A549 (cell line): ENCODE data around the gene C2CD2. TPM values are rescaled to one million over a fixed set of nuclear protein-coding genes. Genes with fewer than 3 reads are reported as not detected.

Experiments used
- ATAC-seq, 2 experiments: fragments of 200-7000 bp in 1 of 2; fragments of >200 bp in 1 of 2; cut with Nextera tagmentation in 1 of 2; cut with Tn5 transposase in 1 of 2; 3 replicates each; pipeline versions ENCODE4 v1.8.0 to v1.9.1; 2018 to 2020; ENCODE audit warnings: mild to moderate bottlenecking in 1 of 2, moderate library complexity in 1 of 2
- CTCF ChIA-PET: fragments of 300-600 bp; sonication (Branson Sonifier 250); formaldehyde crosslinking; extraction: SDS; loops from one replicate; lab custom pipeline; 2021; ENCODE audit warnings: antibody characterized with exemption, inconsistent platforms; lab: Yijun Ruan, JAX
- POLR2A ChIA-PET: fragments of 350-600 bp; formaldehyde crosslinking; extraction: SDS; loops from one replicate; lab custom pipeline; 2021; ENCODE audit warnings: antibody characterized with exemption, inconsistent platforms; lab: Yijun Ruan, JAX
- DNase-seq, 2 experiments: peaks; one replicate each; pipeline versions ENCODE4 v3.0.0 to v3.0.0-alpha.2; 2011 to 2016; ENCODE audit warnings: low read depth in 1 of 2, low spot score in 1 of 2
- FAIRE-seq: peaks from 2 replicates; lab custom pipeline; 2011; peaks lifted over from hg19 to GRCh38; lab: Jason Lieb, UNC
- H3K27ac ChIP-seq, 2 experiments: fragments of >200 bp; sonication (Bioruptor Twin); formaldehyde crosslinking; 3 replicates each; pipeline ENCODE4 v1.5.1; 2016 to 2017
- H3K4me1 ChIP-seq: fragments of >200 bp; sonication (Bioruptor Twin); formaldehyde crosslinking; 3 replicates; pipeline ENCODE4 v1.6.1; 2016
- H3K4me2 ChIP-seq: fragments of >200 bp; sonication (Bioruptor Twin); formaldehyde crosslinking; 3 replicates; pipeline ENCODE4 v1.6.1; 2016
- H3K4me3 ChIP-seq: fragments of >200 bp; sonication (Bioruptor Twin); formaldehyde crosslinking; 3 replicates; pipeline ENCODE4 v1.5.1; 2016
- H3K9me3 ChIP-seq: fragments of >200 bp; sonication (Bioruptor Twin); formaldehyde crosslinking; 3 replicates; pipeline ENCODE4 v1.6.1; 2016
- BHLHE40 ChIP-seq: IDR thresholded peaks from 2 replicates; pipeline ENCODE4 v1.6.1; 2012; ENCODE audit warnings: low read depth, low read length, inconsistent platforms
- CEBPB ChIP-seq, 2 experiments: fragments of >200 bp in 1 of 2; sonication (Bioruptor Twin) in 1 of 2; formaldehyde crosslinking in 1 of 2; IDR thresholded peaks; 2 replicates each; pipeline ENCODE4 v1.6.1; 2012 to 2016
- CHD4 ChIP-seq: fragments of 200-600 bp; sonication (generic); IDR thresholded peaks from 2 replicates; pipeline ENCODE4 v1.6.1; 2016; ENCODE audit warnings: antibody characterized with exemption, mild to moderate bottlenecking, borderline replicate concordance
- HOXB13 ChIP-seq: fragments of 250-450 bp; sonication (Bioruptor Pico); IDR thresholded peaks from 2 replicates; pipeline ENCODE4 v1.5.0; 2020; ENCODE audit warnings: low read depth, mild to moderate bottlenecking, moderate library complexity
- KDM5A ChIP-seq: fragments of 200-600 bp; sonication (generic); IDR thresholded peaks from 2 replicates; pipeline ENCODE4 v1.6.1; 2016; ENCODE audit warnings: antibody characterized with exemption, mild to moderate bottlenecking
- NFE2L2 ChIP-seq: fragments of 150-350 bp; conservative IDR thresholded peaks from 2 replicates; pipeline ENCODE4 v1.6.1; 2014; ENCODE audit warnings: low read length
- TFCP2L1 ChIP-seq: fragments of 250-450 bp; sonication (Bioruptor Pico); IDR thresholded peaks from 2 replicates; pipeline ENCODE4 v1.5.0; 2021; ENCODE audit warnings: mild to moderate bottlenecking
- WGBS: methylation state at CpG from one replicate; pipeline ENCODE4 v1.1.6; 2017; ENCODE audit errors: missing lambda C conversion rate; 5-methylcytosine and 5-hydroxymethylcytosine counted together
- polyA plus RNA-seq, 4 experiments: library from polyadenylated mRNA; depleted of rRNA in 3 of 4; stranded (reverse); fragments of >200 nt; fragmentation: RNase III in 1 of 4; extraction: RNeasy Plus Mini Kit Qiagen cat#74134 plus additional on column Dnase treatment in 1 of 4; gene quantifications; 2 replicates in 3 of 4; 3 replicates in 1 of 4; pipeline ENCODE4 v1.2.3, GENCODE V29; 2011 to 2017
- small RNA-seq, 6 experiments: library from RNA; depleted of rRNA; stranded (forward); fragments of <200 nt; gene quantifications; one replicate each; pipeline ENCODE3, GENCODE V24; 2012
- TF ChIP-seq, protein P1 (sequence below): IDR thresholded peaks from 2 replicates; pipeline ENCODE4 v1.6.1; 2012; ENCODE audit warnings: low read depth, borderline replicate concordance
- TF ChIP-seq, protein P2 (sequence below): fragments of 250-450 bp; sonication (Bioruptor Pico); IDR thresholded peaks from 2 replicates; pipeline ENCODE4 v1.5.0; 2021; ENCODE audit warnings: mild to moderate bottlenecking, moderate library complexity, borderline replicate concordance
- TF ChIP-seq, protein P3 (sequence below): IDR thresholded peaks from 2 replicates; pipeline ENCODE4 v1.6.1; 2012
- TF ChIP-seq, protein P4 (sequence below): fragments of 450-650 bp; IDR thresholded peaks from 2 replicates; pipeline ENCODE4 v1.6.1; 2014; ENCODE audit warnings: antibody characterized with exemption
- TF ChIP-seq, protein P5 (sequence below): fragments of 250-450 bp; sonication (Bioruptor Pico); IDR thresholded peaks from 2 replicates; pipeline ENCODE4 v1.5.0; 2020; ENCODE audit warnings: low read depth, mild to moderate bottlenecking, moderate library complexity

Gene C2CD2
- polyA plus RNA-seq, 2 of the 4 experiments (the other 2 are of a cell fraction): 7.0 to 13.5 TPM

DNA sequence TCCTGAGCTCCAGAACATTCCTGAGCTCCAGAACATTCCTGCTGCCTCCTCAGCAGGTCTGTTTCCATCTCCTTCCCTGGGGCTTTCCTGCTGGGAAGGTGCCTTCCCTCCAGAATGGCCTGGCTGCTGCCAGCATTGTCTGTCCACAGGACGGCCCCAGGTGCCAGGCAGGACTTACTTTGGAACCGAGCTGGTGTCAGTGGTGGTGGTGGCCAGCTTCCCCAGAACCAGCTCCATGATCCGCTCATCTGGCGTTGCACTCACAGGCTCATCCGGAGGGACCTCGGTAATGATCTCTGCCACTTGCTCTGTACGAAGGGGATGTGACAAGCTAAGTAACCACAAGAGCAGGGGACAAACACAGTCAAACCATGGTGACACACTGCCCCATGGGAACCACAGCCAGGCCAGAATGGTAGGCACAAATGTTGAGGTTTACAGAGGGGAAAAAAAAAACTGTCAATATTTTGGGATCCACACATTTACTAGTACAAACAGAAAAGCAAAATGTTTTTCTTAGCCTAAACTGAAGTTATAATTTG, 116.0 kb downstream of the C2CD2 start (continued):
- TF ChIP-seq, protein P1, sequence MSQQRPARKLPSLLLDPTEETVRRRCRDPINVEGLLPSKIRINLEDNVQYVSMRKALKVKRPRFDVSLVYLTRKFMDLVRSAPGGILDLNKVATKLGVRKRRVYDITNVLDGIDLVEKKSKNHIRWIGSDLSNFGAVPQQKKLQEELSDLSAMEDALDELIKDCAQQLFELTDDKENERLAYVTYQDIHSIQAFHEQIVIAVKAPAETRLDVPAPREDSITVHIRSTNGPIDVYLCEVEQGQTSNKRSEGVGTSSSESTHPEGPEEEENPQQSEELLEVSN: no peak
- TF ChIP-seq CHD4: no peak
- TF ChIP-seq, protein P2, sequence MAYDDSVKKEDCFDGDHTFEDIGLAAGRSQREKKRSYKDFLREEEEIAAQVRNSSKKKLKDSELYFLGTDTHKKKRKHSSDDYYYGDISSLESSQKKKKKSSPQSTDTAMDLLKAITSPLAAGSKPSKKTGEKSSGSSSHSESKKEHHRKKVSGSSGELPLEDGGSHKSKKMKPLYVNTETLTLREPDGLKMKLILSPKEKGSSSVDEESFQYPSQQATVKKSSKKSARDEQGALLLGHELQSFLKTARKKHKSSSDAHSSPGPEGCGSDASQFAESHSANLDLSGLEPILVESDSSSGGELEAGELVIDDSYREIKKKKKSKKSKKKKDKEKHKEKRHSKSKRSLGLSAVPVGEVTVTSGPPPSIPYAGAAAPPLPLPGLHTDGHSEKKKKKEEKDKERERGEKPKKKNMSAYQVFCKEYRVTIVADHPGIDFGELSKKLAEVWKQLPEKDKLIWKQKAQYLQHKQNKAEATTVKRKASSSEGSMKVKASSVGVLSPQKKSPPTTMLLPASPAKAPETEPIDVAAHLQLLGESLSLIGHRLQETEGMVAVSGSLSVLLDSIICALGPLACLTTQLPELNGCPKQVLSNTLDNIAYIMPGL: no peak
- TF ChIP-seq HOXB13 (CRISPR knock-in tag): no peak

DNA sequence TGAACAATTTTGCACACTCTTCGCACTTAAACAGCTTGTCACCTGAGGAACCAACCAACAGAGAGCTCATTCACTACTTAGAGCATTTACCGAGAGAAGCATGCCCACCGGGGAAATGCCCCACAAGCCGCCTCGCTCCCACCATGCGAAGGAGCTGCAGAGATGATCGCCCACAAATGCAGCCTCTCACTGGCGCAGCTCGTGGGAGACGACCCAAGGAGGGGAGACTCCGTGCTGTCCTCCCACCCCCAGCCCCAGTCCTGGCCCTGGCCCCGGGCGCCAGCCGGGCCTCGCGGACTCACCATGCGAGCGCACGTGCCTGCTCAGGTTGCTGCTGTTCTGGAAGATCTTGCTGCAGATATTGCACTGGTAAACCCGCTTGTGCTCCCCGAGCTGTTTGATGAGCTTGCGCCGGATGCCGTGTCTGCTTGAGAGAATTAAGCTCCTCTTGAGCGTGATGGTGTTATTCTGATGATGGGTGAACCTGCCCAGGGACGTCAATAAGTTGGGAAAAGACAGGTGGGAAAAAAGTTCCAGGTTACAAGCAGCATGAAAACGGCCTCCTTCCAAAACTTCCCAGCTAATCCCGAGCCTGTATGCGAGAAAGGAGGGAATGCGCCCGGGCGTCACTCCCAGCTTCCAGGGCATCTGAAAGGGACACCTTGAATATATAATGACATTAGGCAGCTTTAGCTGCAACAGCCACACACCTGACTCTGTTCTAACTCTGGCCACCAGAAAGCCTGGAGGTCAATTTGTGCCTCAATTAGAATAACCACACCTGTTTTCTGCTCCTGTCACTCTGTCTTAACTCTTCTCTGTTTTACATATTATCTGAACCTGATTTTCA, 117.4 kb downstream of the C2CD2 start:
- DNase-seq (no peak), FAIRE-seq (no peak), ATAC-seq (no peak)
- no peak for TF ChIP-seq CEBPB (IDR thresholded peaks at IDR 0.05)
- TF ChIP-seq, protein P3, sequence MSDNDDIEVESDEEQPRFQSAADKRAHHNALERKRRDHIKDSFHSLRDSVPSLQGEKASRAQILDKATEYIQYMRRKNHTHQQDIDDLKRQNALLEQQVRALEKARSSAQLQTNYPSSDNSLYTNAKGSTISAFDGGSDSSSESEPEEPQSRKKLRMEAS: no peak
- TF ChIP-seq, protein P4, sequence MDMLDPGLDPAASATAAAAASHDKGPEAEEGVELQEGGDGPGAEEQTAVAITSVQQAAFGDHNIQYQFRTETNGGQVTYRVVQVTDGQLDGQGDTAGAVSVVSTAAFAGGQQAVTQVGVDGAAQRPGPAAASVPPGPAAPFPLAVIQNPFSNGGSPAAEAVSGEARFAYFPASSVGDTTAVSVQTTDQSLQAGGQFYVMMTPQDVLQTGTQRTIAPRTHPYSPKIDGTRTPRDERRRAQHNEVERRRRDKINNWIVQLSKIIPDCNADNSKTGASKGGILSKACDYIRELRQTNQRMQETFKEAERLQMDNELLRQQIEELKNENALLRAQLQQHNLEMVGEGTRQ: no peak
- WGBS: 94% methylated on average over 21 of the region's 32 CpGs
- Histone ChIP-seq H3K27ac (no peak overlapping the region), H3K4me2 (no peak overlapping the region), H3K4me3 (no peak overlapping the region), H3K9me3 (peaks cover 5% of the 10 kb centered on the region; the same call in 1 of the 3 replicates), H3K4me1 (no peaks in the 10 kb centered on the region)
- ChIA-PET POLR2A (no interaction called here), CTCF (interaction anchor here (0.8 to 1.6 kb wide), 3 partner anchors 20 to 224 kb away, joined by 3 to 8 read pairs (median 3); no protein-coding TSS in a partner anchor)

DNA sequence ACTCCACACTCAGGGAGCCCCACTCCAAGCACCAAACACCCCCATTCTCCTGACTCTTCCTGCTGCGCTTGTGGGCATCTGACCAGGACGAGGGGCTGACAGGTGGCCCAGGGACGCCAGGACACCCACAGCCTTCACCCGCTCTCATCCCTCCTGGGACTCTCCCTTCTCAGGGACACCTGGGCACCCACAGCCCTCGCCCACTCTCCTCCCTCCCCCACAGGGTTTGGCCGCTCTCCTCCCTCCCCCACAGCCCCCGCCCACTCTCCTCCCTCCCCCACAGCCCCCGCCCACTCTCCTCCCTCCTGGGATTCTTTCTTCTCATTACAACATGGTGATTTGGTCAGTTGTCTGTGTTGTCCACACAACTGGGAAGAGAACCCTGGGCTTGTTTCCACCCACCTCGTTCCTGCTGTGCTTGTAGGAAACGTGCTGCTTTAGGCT, 118.1 kb downstream of the C2CD2 start:
- Histone ChIP-seq H3K27ac (no peak overlapping the region), H3K9me3 (no peaks in the 10 kb centered on the region), H3K4me3 (no peak overlapping the region), H3K4me1 (no peaks in the 10 kb centered on the region), H3K4me2 (no peak overlapping the region)
- DNase-seq: no peak
- ATAC-seq: no peak
- 93% methylated on average over 7 of the region's 10 CpGs for WGBS
- ChIA-PET POLR2A (no interaction called here), CTCF (interaction anchor here (0.8 to 1.3 kb wide), 2 partner anchors 19 to 97 kb away, joined by 3 read pairs; no protein-coding TSS in a partner anchor)
- no peak for FAIRE-seq
- TF ChIP-seq NFE2L2: no peak
- TF ChIP-seq, protein P5, sequence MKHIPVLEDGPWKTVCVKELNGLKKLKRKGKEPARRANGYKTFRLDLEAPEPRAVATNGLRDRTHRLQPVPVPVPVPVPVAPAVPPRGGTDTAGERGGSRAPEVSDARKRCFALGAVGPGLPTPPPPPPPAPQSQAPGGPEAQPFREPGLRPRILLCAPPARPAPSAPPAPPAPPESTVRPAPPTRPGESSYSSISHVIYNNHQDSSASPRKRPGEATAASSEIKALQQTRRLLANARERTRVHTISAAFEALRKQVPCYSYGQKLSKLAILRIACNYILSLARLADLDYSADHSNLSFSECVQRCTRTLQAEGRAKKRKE: no peak
- no peak for TF ChIP-seq KDM5A
- no peak for TF ChIP-seq BHLHE40
- no peak for TF ChIP-seq TFCP2L1

Small RNA genes within 50 kb of the gene (small RNA-seq; reads per million reads assigned to genes)
- 0 to 0.43 (median 0) reads per million in 6 experiments for gene RF00334

Other genes starting within 250 kb of the C2CD2 start
- gene RIPK4, start 187.0 kb downstream of the C2CD2 start, polyA plus RNA-seq (2011; rRNA removed): 3.0 and 3.3 TPM in 2 replicates
- gene RIPK4, start 187.0 kb downstream of the C2CD2 start, polyA plus RNA-seq (2017; fragmentation: RNase III; extraction: RNeasy Plus Mini Kit Qiagen cat#74134 plus additional on column Dnase treatment): 5.1 to 6.4 TPM (median 5.7 TPM) in 3 replicates
- gene PRDM15, start 74.7 kb downstream of the C2CD2 start, polyA plus RNA-seq (2011; rRNA removed): 6.1 and 7.6 TPM in 2 replicates
- 4.3 to 4.6 TPM (median 4.5 TPM) in 3 replicates for gene PRDM15, start 74.7 kb downstream of the C2CD2 start, polyA plus RNA-seq (2017; fragmentation: RNase III; extraction: RNeasy Plus Mini Kit Qiagen cat#74134 plus additional on column Dnase treatment)
- 12.4 and 13.1 TPM in 2 replicates for gene ZBTB21, start 56.3 kb upstream of the C2CD2 start, polyA plus RNA-seq (2011; rRNA removed)
- 5.4 to 5.7 TPM (median 5.4 TPM) in 3 replicates for gene ZBTB21, start 56.3 kb upstream of the C2CD2 start, polyA plus RNA-seq (2017; fragmentation: RNase III; extraction: RNeasy Plus Mini Kit Qiagen cat#74134 plus additional on column Dnase treatment)
- not detected in 2 replicates for gene UMODL1, start 117.3 kb upstream of the C2CD2 start, polyA plus RNA-seq (2011; rRNA removed)
- not detected in 3 replicates for gene UMODL1, start 117.3 kb upstream of the C2CD2 start, polyA plus RNA-seq (2017; fragmentation: RNase III; extraction: RNeasy Plus Mini Kit Qiagen cat#74134 plus additional on column Dnase treatment)